IMR-90 (cell line): ENCODE results near the gene HTATSF1. TPM values are rescaled to one million over a fixed set of nuclear protein-coding genes. Genes with fewer than 3 reads are reported as not detected.

Experiments used
- ATAC-seq: fragments of 200-7000 bp; cut with Tn5 transposase; 2 replicates; pipeline ENCODE4 v1.9.1; 2020; ENCODE audit warnings: low read depth, mild to moderate bottlenecking, moderate library complexity
- BruUV-seq: library from RNA; stranded (reverse); fragments of 400-500 nt; replicated peaks from 2 replicates; lab custom pipeline; 2021; lab: Mats Ljungman, UMichigan
- CTCF ChIA-PET: fragments of 300-600 bp; formaldehyde crosslinking; extraction: SDS; loops from one replicate; lab custom pipeline; 2021; ENCODE audit warnings: antibody characterized with exemption; lab: Yijun Ruan, JAX
- POLR2A ChIA-PET: fragments of 300-600 bp; sonication (Branson Sonifier 250); formaldehyde crosslinking; loops from one replicate; lab custom pipeline; 2022; ENCODE audit warnings: antibody characterized with exemption; ENCODE audit not compliant: unreplicated experiment; lab: Charles Lee
- DNase-seq: peaks from one replicate; pipeline ENCODE4 v3.0.0; 2013
- H2AFZ ChIP-seq: replicated peaks from 2 replicates; pipeline ENCODE3; 2013; ENCODE audit warnings: low read length, mild to moderate bottlenecking; ENCODE audit not compliant: poor library complexity
- H2AK5ac ChIP-seq: 2 replicates; pipeline ENCODE4 v1.6.1; 2013; ENCODE audit warnings: low read depth, low read length, inconsistent platforms
- H2AK9ac ChIP-seq: replicated peaks from 2 replicates; pipeline ENCODE3; 2013; ENCODE audit warnings: mild to moderate bottlenecking, low read depth, low read length, moderate library complexity; ENCODE audit not compliant: poor library complexity
- H2BK120ac ChIP-seq: 2 replicates; pipeline ENCODE4 v1.6.1; 2013; ENCODE audit warnings: low read depth, low read length, inconsistent platforms
- H2BK15ac ChIP-seq: 3 replicates; pipeline ENCODE4 v1.6.1; 2013; ENCODE audit warnings: low read depth, low read length, inconsistent platforms
- H2BK20ac ChIP-seq: 2 replicates; pipeline ENCODE4 v1.6.1; 2013; ENCODE audit warnings: low read depth, mild to moderate bottlenecking, inconsistent platforms, low read length, moderate library complexity
- H2BK5ac ChIP-seq: 2 replicates; pipeline ENCODE4 v1.6.1; 2013; ENCODE audit warnings: mild to moderate bottlenecking, low read depth, low read length, inconsistent platforms; ENCODE audit not compliant: poor library complexity, severe bottlenecking
- H3K14ac ChIP-seq: replicated peaks from 2 replicates; pipeline ENCODE4 v1.6.1; 2013; ENCODE audit warnings: low read depth, low read length, inconsistent platforms
- H3K18ac ChIP-seq: 2 replicates; pipeline ENCODE4 v1.6.1; 2013; ENCODE audit warnings: low read depth, low read length, control low read depth
- H3K23ac ChIP-seq: 2 replicates; pipeline ENCODE4 v1.6.1; 2013; ENCODE audit warnings: low read depth, low read length, inconsistent platforms
- H3K27ac ChIP-seq: 2 replicates; pipeline ENCODE4 v1.5.1; 2013; ENCODE audit warnings: mild to moderate bottlenecking, control low read depth, low read length; ENCODE audit not compliant: insufficient read depth
- H3K27me3 ChIP-seq: 2 replicates; pipeline ENCODE4 v1.6.1; 2013; ENCODE audit warnings: low read length; ENCODE audit not compliant: control insufficient read depth, insufficient read depth
- H3K36me3 ChIP-seq: 2 replicates; pipeline ENCODE4 v1.6.1; 2013; ENCODE audit warnings: low read length, mixed read lengths; ENCODE audit not compliant: control insufficient read depth, insufficient read depth
- H3K4ac ChIP-seq: 2 replicates; pipeline ENCODE4 v1.6.1; 2013; ENCODE audit warnings: low read depth, low read length, inconsistent platforms
- H3K4me1 ChIP-seq: 2 replicates; pipeline ENCODE4 v1.6.1; 2013; ENCODE audit warnings: low read length, mixed read lengths; ENCODE audit not compliant: control insufficient read depth, insufficient read depth
- H3K4me2 ChIP-seq: 2 replicates; pipeline ENCODE4 v1.6.1; 2013; ENCODE audit warnings: low read depth, mild to moderate bottlenecking, control low read depth, low read length, moderate library complexity
- H3K4me3 ChIP-seq: 2 replicates; pipeline ENCODE4 v1.5.1; 2013; ENCODE audit warnings: low read depth, mild to moderate bottlenecking, control low read depth, low read length, moderate library complexity; ENCODE audit not compliant: insufficient read depth
- H3K56ac ChIP-seq: 2 replicates; pipeline ENCODE4 v1.6.1; 2013; ENCODE audit warnings: low read length, inconsistent platforms; ENCODE audit not compliant: insufficient read depth; ENCODE audit errors: extremely low read depth
- H3K79me1 ChIP-seq, 2 experiments: 2 replicates each; pipeline ENCODE4 v1.6.1; 2013; ENCODE audit warnings: low read length in 2 of 2, inconsistent platforms in 1 of 2, low read depth in 1 of 2
- H3K9ac ChIP-seq: 2 replicates; pipeline ENCODE4 v1.6.1; 2013; ENCODE audit warnings: low read depth, low read length, control low read depth
- H3K9me1 ChIP-seq: 2 replicates; pipeline ENCODE4 v1.6.1; 2013; ENCODE audit warnings: low read length, inconsistent platforms; ENCODE audit not compliant: insufficient read depth
- H3K9me3 ChIP-seq: 2 replicates; pipeline ENCODE4 v1.6.1; 2013; ENCODE audit warnings: low read length; ENCODE audit not compliant: control insufficient read depth, insufficient read depth
- H4K20me1 ChIP-seq: 2 replicates; pipeline ENCODE4 v1.6.1; 2013; ENCODE audit warnings: low read length, inconsistent platforms; ENCODE audit not compliant: insufficient read depth
- H4K5ac ChIP-seq: 2 replicates; pipeline ENCODE4 v1.6.1; 2013; ENCODE audit warnings: mild to moderate bottlenecking, low read depth, low read length, control low read depth
- H4K8ac ChIP-seq, 2 experiments: 2 replicates each; pipeline ENCODE4 v1.6.1; 2013; ENCODE audit warnings: low read depth in 2 of 2, low read length in 2 of 2, control low read depth in 1 of 2, inconsistent platforms in 1 of 2
- H4K91ac ChIP-seq: 2 replicates; pipeline ENCODE4 v1.6.1; 2013; ENCODE audit warnings: low read depth, low read length, inconsistent platforms; ENCODE audit not compliant: insufficient read depth
- BHLHE40 ChIP-seq: fragments of 150-350 bp; IDR thresholded peaks from 2 replicates; pipeline ENCODE4 v1.6.1; 2016; ENCODE audit warnings: mild to moderate bottlenecking, low read depth, low read length
- CEBPB ChIP-seq: IDR thresholded peaks from 2 replicates; pipeline ENCODE4 v1.6.1; 2012; ENCODE audit warnings: low read depth, low read length, improper control_type of control experiment
- CHD1 ChIP-seq: IDR thresholded peaks from 2 replicates; pipeline ENCODE4 v1.6.1; 2012; ENCODE audit warnings: low read depth, low read length, improper control_type of control experiment
- ELK1 ChIP-seq: fragments of 150-350 bp; IDR thresholded peaks from 2 replicates; pipeline ENCODE4 v1.6.1; 2016; ENCODE audit warnings: low read depth, mild to moderate bottlenecking, low read length, moderate library complexity, borderline replicate concordance
- FOS ChIP-seq: fragments of 150-350 bp; IDR thresholded peaks from 2 replicates; pipeline ENCODE4 v1.6.1; 2016; ENCODE audit warnings: low read depth, low read length
- MAFK ChIP-seq: IDR thresholded peaks from 2 replicates; pipeline ENCODE4 v1.6.1; 2012; ENCODE audit warnings: low read depth, low read length, improper control_type of control experiment
- MAZ ChIP-seq: IDR thresholded peaks from 2 replicates; pipeline ENCODE4 v1.6.1; 2012; ENCODE audit warnings: low read depth, mild to moderate bottlenecking, low read length, improper control_type of control experiment, moderate library complexity, borderline replicate concordance
- MXI1 ChIP-seq: IDR thresholded peaks from 2 replicates; pipeline ENCODE4 v1.6.1; 2012; ENCODE audit warnings: low read depth, mild to moderate bottlenecking, low read length, moderate library complexity, borderline replicate concordance
- NFE2L2 ChIP-seq: fragments of 150-350 bp; IDR thresholded peaks from 2 replicates; pipeline ENCODE4 v1.6.1; 2016; ENCODE audit warnings: low read depth, mild to moderate bottlenecking, low read length
- POLR2A ChIP-seq: IDR thresholded peaks from 2 replicates; pipeline ENCODE4 v1.6.1; 2012; ENCODE audit warnings: mild to moderate bottlenecking, low read depth, low read length
- RAD21 ChIP-seq: IDR thresholded peaks from 2 replicates; pipeline ENCODE4 v1.6.1; 2012; ENCODE audit warnings: low read length, improper control_type of control experiment
- RCOR1 ChIP-seq: IDR thresholded peaks from 2 replicates; pipeline ENCODE4 v1.6.1; 2012; ENCODE audit warnings: mild to moderate bottlenecking, low read length, improper control_type of control experiment; ENCODE audit not compliant: insufficient replicate concordance
- WGBS, 2 experiments: methylation state at CpG; one replicate each; pipeline versions ENCODE4 v1.1.5 to v1.1.7; 2013; ENCODE audit warnings: missing lambda C conversion rate in 2 of 2; ENCODE audit not compliant: insufficient read length in 1 of 2; ENCODE audit errors: extremely low coverage in 2 of 2; 5-methylcytosine and 5-hydroxymethylcytosine counted together
- dilution Hi-C: fragments of 300-500 bp; cut with HindIII; formaldehyde crosslinking; loops from one replicate; pipeline ENCODE4 v1.14.3; 2018; ENCODE audit warnings: low sequenced_read_pairs; ENCODE audit not compliant: unreplicated experiment
- in situ Hi-C: fragments of 300-500 bp; cut with MboI; formaldehyde crosslinking; loops from 3 replicates; pipeline ENCODE4 v1.14.3; 2019; ENCODE audit warnings: low sequenced_read_pairs, inconsistent platforms, mixed read lengths
- intact Hi-C: fragments of 100-400 bp; cut with micrococcal nuclease; formaldehyde crosslinking; loops from 2 replicates; pipeline ENCODE4 v1.10.0; 2022
- polyA plus RNA-seq, 3 experiments: library from polyadenylated mRNA; depleted of rRNA; stranded (reverse); fragments of >200 nt; gene quantifications; 2 replicates each; pipeline ENCODE4 v1.2.3, GENCODE V29; 2012; ENCODE audit warnings: low replicate concordance in 1 of 3
- total RNA-seq: library from RNA; depleted of rRNA; stranded (reverse); fragments of >200 nt; gene quantifications from 2 replicates; pipeline ENCODE4 v1.2.3, GENCODE V29; 2012
- TF ChIP-seq, protein P1 (sequence below): fragments of 150-350 bp; IDR thresholded peaks from 2 replicates; pipeline ENCODE4 v1.6.1; 2017; ENCODE audit warnings: mild to moderate bottlenecking, antibody characterized with exemption, low read length, low read depth
- TF ChIP-seq, protein P2 (sequence below): conservative IDR thresholded peaks from 2 replicates; pipeline ENCODE4 v1.5.1; 2012; ENCODE audit warnings: mild to moderate bottlenecking, low read depth, low read length, improper control_type of control experiment

The HTATSF1 gene
- total and polyA plus RNA-seq, 2 of the 4 experiments (the other 2 are of a cell fraction) = 6.8 to 19.0 TPM

- POLR2A ChIA-PET = no interaction called here
- no peak overlapping the region for H2BK15ac ChIP-seq
- H2BK20ac ChIP-seq = no peak overlapping the region
- H4K91ac ChIP-seq = no peak overlapping the region
- H3K36me3 ChIP-seq = no peaks in the 10 kb centered on the region
- no peak overlapping the region for H3K56ac ChIP-seq
- DNase-seq (no peak), ATAC-seq (no peak)
- in situ Hi-C loops = no loop called here
- H4K8ac ChIP-seq = no peak overlapping the region
- intact Hi-C loops = no loop called here
- no peak overlapping the region for H2BK120ac ChIP-seq
- H2BK5ac ChIP-seq = no peak overlapping the region
- CTCF ChIA-PET = interaction anchor here (1.0 kb wide), 1 partner anchor 15 kb away, joined by 4 read pairs; no protein-coding TSS in a partner anchor
- no peak overlapping the region for H3K27ac ChIP-seq
- no peak overlapping the region for H3K4ac ChIP-seq
- no peaks in the 10 kb centered on the region for H3K79me1 ChIP-seq
- H3K9ac ChIP-seq = no peak overlapping the region
- dilution Hi-C loops = no loop called here
- H2AK9ac ChIP-seq = no peak overlapping the region
- H2AK5ac ChIP-seq = no peak overlapping the region
- no peak overlapping the region for H3K23ac ChIP-seq
- no peak overlapping the region for H3K4me2 ChIP-seq
- H4K20me1 ChIP-seq = no peaks in the 10 kb centered on the region
- H3K4me3 ChIP-seq = no peak overlapping the region
- no TSS peak for BruUV-seq
- no peaks in the 10 kb centered on the region for H3K4me1 ChIP-seq
- no peak overlapping the region for H4K5ac ChIP-seq
- WGBS, 2 experiments = no CpG with 5 or more reads among the region's 1 CpG
- H3K14ac ChIP-seq = no peak overlapping the region
- TF ChIP-seq BHLHE40 (no peak), RCOR1 (no peak), ELK1 (no peak), MXI1 (no peak), CHD1 (no peak), POLR2A (no peak), NFE2L2 (no peak), MAZ (no peak), FOS (no peak), RAD21 (no peak), CEBPB (no peak), MAFK (no peak)
- TF ChIP-seq, protein P1, sequence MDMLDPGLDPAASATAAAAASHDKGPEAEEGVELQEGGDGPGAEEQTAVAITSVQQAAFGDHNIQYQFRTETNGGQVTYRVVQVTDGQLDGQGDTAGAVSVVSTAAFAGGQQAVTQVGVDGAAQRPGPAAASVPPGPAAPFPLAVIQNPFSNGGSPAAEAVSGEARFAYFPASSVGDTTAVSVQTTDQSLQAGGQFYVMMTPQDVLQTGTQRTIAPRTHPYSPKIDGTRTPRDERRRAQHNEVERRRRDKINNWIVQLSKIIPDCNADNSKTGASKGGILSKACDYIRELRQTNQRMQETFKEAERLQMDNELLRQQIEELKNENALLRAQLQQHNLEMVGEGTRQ = no peak
- TF ChIP-seq, protein P2, sequence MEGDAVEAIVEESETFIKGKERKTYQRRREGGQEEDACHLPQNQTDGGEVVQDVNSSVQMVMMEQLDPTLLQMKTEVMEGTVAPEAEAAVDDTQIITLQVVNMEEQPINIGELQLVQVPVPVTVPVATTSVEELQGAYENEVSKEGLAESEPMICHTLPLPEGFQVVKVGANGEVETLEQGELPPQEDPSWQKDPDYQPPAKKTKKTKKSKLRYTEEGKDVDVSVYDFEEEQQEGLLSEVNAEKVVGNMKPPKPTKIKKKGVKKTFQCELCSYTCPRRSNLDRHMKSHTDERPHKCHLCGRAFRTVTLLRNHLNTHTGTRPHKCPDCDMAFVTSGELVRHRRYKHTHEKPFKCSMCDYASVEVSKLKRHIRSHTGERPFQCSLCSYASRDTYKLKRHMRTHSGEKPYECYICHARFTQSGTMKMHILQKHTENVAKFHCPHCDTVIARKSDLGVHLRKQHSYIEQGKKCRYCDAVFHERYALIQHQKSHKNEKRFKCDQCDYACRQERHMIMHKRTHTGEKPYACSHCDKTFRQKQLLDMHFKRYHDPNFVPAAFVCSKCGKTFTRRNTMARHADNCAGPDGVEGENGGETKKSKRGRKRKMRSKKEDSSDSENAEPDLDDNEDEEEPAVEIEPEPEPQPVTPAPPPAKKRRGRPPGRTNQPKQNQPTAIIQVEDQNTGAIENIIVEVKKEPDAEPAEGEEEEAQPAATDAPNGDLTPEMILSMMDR = no peak
- no peak overlapping the region for H2AFZ ChIP-seq
- H3K27me3 ChIP-seq = 0 out of 2 replicates have a peak, but pooled peaks cover 1% of the 10 kb centered on the region
- no peaks in the 10 kb centered on the region for H3K9me3 ChIP-seq
- no peaks in the 10 kb centered on the region for H3K9me1 ChIP-seq
- no peak overlapping the region for H3K18ac ChIP-seq
These were observed 44.3 kb upstream of the HTATSF1 start for GRCh38 chrX:136453114-136453513.
